Stimulated activated CD4-positive, alpha-beta T cell treated with anti-CD3 and anti-CD28 coated beads, Interleukin-4, amount 100 ng/mL, for 48 hours (primary cell): Measurements from ENCODE around the gene CREB3L4.

Experiments used
- DNase-seq, 2 donors: peaks; one replicate each; pipeline ENCODE4 v3.0.0-alpha.2; 2020; ENCODE audit warnings: low read depth in 2 of 2

Gene CREB3L4, protein sequence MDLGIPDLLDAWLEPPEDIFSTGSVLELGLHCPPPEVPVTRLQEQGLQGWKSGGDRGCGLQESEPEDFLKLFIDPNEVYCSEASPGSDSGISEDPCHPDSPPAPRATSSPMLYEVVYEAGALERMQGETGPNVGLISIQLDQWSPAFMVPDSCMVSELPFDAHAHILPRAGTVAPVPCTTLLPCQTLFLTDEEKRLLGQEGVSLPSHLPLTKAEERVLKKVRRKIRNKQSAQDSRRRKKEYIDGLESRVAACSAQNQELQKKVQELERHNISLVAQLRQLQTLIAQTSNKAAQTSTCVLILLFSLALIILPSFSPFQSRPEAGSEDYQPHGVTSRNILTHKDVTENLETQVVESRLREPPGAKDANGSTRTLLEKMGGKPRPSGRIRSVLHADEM

GRCh38 chr1:153967107-153967999, at the start of gene CREB3L4:
TSS of gene CREB3L4 (plus strand) at chr1:153967902. CDS start at chr1:153968526, 624 bp downstream.
- peak; percentile 65 to 80 for DNase-seq

DNA sequence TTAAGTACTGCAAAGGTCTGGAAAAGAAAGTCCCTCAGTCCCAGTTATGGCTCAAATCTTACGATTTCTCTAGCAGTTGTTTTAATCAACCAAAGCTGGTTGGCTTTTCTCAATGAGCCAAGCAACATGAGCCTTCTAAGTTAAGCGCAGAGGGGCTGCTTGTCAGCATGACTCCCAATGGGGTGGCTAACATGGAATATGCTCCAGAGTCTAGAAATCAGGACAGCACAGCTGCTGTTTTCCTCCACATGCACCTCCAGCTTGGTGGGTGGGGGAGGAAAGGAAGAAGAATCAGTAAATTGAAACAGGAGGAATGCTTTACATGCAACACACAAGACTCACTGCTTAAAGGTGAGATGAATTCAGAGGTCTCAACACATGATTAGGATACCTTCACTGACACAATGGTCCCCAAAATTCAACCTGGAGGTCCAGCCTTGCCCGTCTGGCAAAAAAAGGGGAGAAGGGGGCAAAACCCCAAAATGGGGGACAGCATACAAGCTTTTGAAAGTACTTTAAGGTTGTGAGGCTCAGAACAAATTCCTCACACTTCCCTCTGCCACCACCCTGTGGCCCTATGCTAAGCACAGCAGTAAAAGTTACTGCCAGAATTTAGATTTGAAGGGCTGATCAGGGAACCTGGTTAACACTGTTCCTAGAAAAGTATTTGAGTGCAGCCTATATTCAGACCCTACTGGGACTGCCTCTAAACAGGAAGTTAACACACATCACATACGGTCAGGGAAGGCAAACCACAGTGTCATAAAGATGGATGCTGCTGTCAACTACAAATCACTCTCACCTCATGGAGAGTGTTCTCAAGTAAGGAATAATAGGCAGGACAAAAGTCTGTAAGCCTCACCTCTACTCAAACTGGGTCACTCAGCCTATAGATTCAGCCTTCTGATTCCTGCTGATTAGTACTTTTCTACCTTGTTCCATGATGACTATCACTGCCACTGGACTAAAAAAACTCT, 47.5 kb upstream of the CREB3L4 start:
- no peak for DNase-seq

DNA sequence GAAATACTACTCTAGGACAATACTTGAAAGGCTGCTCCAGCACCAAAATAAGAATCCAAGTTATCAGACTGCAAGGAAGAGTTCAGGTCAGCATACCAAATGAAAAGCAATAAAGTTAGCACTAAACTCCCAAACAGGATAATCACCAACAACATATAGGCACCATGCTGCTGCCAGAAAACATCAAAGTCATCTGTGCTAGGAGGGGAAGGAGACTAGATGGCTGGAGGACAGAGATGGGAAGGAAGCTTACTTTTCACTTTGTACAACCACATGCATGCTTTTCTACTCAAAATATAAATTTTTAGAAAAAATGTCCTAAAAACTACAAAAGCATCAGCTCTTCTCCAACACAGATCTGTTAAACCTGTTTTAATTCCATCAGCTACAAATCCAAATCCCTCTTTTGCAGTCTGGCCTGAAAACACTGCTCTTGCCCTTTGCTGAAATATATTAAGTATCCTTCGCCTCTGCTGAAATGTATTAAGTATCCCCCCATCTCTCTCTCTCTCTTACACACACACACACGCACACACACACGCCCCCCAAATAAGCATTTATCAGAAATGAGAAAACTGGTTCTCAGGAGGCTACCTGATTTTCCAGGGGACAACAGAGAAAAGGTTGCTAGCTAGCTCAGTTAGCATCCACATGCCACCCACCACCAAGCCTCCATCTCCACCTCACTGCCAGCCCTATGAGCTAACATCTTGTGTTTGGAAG, 46.5 kb upstream of the CREB3L4 start:
- DNase-seq = no peak

GRCh38 chr1:153921803-153922075, 46.0 kb upstream of the CREB3L4 start:
- no peak for DNase-seq

DNA sequence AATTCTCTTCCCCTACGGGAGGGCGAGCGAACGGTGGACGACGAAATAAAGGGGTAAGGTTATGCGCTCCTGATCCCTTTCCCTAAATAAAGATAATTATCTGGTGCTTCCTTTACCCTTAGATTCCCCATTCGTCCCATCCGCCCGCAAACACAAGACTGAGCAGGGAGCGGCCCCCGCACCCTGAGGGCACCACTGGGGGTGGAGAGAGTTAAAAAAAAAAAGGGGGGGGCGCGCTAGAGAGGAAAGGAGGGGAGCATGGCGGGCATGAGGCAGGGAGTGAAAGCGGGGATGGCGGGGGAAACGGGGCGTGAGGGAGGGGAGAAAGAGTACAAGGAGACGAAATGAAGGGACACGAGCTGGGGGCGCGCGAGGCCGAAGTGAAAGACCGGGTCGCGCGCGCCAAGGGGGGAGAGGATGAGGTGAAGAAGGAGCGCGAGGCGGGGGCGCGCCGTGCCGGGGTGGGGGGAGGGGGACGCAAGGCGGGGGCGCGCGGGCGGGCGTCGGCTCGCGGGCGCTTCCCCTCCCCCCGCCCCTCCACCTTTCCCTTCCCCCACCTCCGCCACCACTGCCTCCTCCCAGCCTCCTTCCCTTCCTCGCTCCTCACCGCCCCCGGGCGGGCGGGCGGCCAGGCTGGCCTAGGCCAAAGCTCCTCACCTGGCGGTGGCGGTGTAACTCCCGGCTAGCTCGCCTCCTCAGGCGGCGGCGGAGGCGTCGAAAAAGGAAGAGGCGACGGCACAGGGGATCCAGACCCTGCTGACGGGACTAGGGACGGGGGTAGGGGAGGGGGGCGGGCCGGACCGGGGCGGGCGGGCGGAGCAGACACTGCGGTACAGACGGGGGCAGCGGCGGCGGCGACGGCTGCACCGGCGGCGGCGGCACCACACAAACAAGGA, 45.4 kb upstream of the CREB3L4 start:
- DNase-seq = peak; percentile 54 to 64

GRCh38 chr1:153922972-153923925, 44.5 kb upstream of the CREB3L4 start, which contains the start of gene GATAD2B:
TSS of gene GATAD2B (minus strand) at chr1:153922972. CDS start at chr1:153828347, 94,625 bp downstream.
- DNase-seq = peak; percentile 95 to 99

DNA sequence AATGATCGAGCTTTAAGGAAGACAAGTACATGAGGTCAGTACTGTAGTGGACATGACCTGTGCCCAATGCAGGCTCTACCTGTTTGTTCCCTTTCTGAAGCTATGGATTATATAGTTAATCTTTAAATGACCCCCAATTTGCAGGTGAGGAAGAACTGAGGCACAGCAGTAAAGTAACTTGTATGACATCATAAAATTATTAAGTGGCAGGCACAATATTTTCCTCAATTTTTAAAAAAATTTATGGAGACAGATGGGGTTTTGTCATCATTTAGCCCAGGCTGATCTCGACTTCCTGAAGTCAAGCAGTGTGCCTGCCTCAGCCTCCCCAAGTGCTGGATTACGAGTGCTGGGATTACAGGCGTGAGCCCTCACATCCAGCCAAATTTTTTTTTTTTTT, 41.3 kb upstream of the CREB3L4 start:
- DNase-seq = no peak

GRCh38 chr1:153928245-153928644, 39.5 kb upstream of the CREB3L4 start:
- DNase-seq = no peak

- DNase-seq = no peak
Observed at GRCh38 chr1:153928791-153929341, 38.8 kb upstream of the CREB3L4 start.

GRCh38 chr1:153929426-153929825, 38.3 kb upstream of the CREB3L4 start:
- DNase-seq = no peak

GRCh38 chr1:153929981-153930948, 37.4 kb upstream of the CREB3L4 start:
- DNase-seq = no peak

DNA sequence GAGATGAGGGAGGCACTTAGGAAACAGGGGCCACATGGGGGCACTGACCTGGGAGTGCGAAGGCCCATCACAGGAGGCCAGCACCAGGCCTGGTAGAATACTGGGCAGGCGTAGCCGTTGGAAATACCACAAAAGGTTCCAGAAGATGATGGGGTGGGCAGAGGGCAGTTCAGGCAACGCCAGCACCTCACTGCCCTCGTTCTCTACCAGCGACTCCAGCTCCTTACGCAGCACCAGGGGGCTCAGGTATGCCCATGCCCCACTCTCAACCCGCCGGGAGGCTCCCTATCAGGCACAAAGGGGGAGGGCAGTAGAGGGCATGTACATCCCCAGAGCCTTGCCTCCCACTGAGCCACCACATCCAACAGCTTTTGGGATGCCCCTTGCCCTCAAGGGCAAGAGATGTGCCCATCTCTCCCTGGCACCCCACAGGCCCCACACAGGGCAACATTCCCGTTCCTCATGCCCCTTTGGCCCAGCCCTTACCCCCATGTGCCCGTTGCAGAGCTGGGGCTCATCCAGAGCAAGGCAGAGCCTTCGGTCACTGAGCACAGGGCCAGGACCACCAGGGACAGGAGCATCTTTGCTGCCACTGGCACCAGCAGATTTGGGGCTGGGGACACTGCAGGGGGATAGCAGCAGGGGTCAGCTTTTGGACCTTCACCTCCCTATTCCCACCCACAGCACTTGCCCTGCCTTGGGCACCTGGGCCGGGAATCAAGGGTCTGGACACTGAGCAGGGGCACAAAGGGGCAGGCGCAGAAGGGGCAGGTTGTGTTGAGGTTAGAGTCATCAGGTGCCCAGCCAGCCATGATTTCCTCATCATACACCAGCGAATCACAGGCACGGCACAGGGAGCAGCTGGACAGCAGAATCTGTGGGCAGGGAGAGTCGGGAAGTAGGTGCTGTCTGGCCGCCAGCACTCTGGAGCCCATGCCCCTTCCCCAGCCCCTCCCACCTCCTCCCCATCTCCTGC, 35.3 kb upstream of the CREB3L4 start:
- no peak for DNase-seq

DNA sequence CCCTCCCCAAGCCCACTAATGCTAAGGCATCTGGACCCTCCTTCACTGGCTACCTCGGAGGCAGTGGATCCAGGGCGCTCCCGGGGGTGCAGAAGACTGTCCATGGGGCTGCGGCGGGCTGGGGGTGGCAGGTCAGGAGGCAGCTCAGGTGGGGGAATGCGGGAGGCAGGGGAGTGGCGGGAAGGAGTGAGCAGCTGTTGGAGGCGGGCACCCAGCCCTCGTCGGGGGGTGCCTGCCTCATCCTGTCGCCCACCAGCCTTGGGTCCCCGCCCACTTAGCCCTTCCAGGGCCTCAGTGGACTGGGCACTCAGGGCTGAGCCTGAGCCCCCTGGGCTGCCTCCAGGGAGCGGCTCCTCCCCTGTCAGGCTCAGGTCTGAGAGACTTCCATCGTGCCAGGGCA, 34.3 kb upstream of the CREB3L4 start:
- no peak for DNase-seq

DNA sequence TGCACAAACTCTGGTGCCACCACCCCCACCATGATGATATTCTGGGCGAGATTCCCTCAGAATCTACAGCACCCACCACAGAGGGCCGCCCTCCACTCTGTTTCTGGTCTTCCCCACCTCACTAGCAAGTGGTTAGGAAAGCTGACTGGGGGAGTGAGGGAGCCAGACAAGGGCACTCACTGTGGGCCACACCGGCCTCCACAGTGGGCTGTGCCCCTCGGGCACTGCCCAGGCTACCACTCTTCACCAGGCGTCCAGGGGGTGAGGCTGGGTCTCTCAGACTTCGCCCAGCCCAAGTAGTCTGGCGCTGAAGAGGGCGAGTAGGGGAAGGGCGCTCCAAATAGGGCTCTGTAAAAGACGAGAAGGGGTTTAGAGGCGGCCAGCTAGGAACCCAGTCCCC, 33.7 kb upstream of the CREB3L4 start:
- DNase-seq = no peak

GRCh38 chr1:153934746-153935145, 33.0 kb upstream of the CREB3L4 start:
- no peak for DNase-seq
